ENCODE results near the gene MOBP. TPM values are rescaled to one million over a fixed set of nuclear protein-coding genes. Genes with fewer than 3 reads are reported as not detected.

The MOBP gene
- total RNA-seq, 2 donors from 2014 or later: not detected

DNA sequence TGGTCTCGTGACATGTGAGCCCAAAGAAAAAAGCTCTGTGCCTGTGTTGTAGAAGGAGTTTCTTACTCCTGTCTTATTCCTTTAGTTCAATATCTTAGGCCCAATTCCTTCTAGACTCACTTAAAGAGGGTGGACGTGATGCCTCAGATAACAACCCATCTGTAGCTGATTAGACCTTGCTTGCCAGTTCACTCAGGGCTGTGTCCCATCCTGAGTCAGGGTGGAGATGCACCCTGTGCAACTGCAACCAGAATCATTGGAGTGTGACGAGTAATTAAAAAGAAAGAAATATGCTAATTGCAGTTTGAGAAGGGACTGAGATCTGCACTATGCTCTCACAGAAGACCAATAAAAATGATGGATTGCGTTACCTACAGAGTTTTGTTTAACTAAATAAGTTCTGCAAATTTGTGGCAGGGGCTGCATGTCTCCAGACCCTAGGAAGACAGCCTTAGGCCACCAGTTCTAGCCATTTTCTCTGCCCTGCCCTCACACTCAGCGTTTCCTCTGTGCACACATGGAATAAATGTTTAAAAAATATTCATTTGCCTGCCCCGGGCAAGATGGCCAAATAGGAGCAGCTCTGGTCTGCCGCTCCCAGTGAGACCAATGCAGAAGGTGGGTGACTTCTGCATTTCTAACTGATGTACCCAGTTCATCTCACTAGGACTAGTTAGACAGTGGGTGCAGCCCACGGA lies 83.0 kb downstream of the MOBP start:
- H3K27me3 Mint-ChIP-seq: peaks cover 18 to 44% of the 10 kb centered on the region in 2 donors
- H3K4me3 Mint-ChIP-seq: no peak overlapping the region
- no peaks in the 10 kb centered on the region for H3K4me1 Mint-ChIP-seq (ENCODE audit: low read depth in 2 of 2)
- ATAC-seq (no peak), DNase-seq (ENCODE audit: low spot score) (no peak)
- H3K36me3 Mint-ChIP-seq: peaks cover 19% of the 10 kb centered on the region
- no peak overlapping the region for H3K27ac Mint-ChIP-seq
- peaks cover 15% of the 10 kb centered on the region for H3K9me3 Mint-ChIP-seq

Other genes starting within 250 kb of the MOBP start
- 10 to 100 TPM in 1 of 2 donors, 1 to 10 TPM in 1; 5.8 to 18.4 TPM for gene CX3CR1, start 187.6 kb upstream of the MOBP start, total RNA-seq
- under 1 TPM in 1 of 2 donors, not detected in 1; 0.45 TPM for gene CCR8, start 138.0 kb upstream of the MOBP start, total RNA-seq
- gene SLC25A38, start 84.3 kb upstream of the MOBP start, total RNA-seq: 10 to 100 TPM; 42.1 to 44.5 TPM
- 1,000 to 10,000 TPM; 1,441 to 1,468 TPM for gene RPSA, start 61.0 kb upstream of the MOBP start, total RNA-seq

Data from natural killer cell treated with Interleukin-12 subunit alpha and Interleukin-12 subunit beta and Interleukin-15 and Interleukin-18, amount 100 ng/mL, for 72 hours (primary cell).